Left lung (tissue), 10 donors: Measurements from ENCODE around the gene VWA2. TPM values are rescaled to one million over a fixed set of nuclear protein-coding genes. Genes with fewer than 3 reads are reported as not detected.

Experiments
- ATAC-seq: fragments of 200-7000 bp; cut with Tn5 transposase; one replicate; pipeline ENCODE4 v1.9.1; 2020; ENCODE audit warnings: moderate library complexity
- DNase-seq, 4 donors: peaks; one replicate each; pipeline ENCODE4 v3.0.0-alpha.2; 2013 to 2020
- H3K27ac ChIP-seq, 2 donors: fragments of 200-600 bp; sonication (generic) in 1 of 2; one replicate each; pipeline versions ENCODE4 v1.5.0 to v1.8.0; 2020 to 2021
- H3K27me3 ChIP-seq, 2 donors: fragments of 200-600 bp; sonication (generic) in 1 of 2; one replicate each; pipeline versions ENCODE4 v1.5.0 to v1.8.0; 2020 to 2021
- H3K36me3 ChIP-seq, 2 donors: fragments of 200-600 bp; sonication (generic) in 1 of 2; one replicate each; pipeline versions ENCODE4 v1.5.0 to v1.8.0; 2020 to 2021
- H3K4me1 ChIP-seq, 2 donors: fragments of 200-600 bp; one replicate each; pipeline ENCODE4 v1.8.0; 2021
- H3K4me3 ChIP-seq, 2 donors: fragments of 200-600 bp; sonication (generic) in 1 of 2; one replicate each; pipeline versions ENCODE4 v1.5.0 to v1.8.0; 2020 to 2021; ENCODE audit warnings: mild to moderate bottlenecking in 1 of 2
- H3K9me3 ChIP-seq, 2 donors: fragments of 200-600 bp; sonication (generic) in 1 of 2; one replicate each; pipeline versions ENCODE4 v1.5.0 to v1.8.0; 2020 to 2021
- intact Hi-C, 2 donors: fragments of 100-400 bp; cut with DNase I; formaldehyde crosslinking; loops; one replicate each; pipeline versions ENCODE4 v1.11.2 to v1.14.2; 2022
- polyA plus RNA-seq, 6 donors: library from polyadenylated mRNA; unstranded; fragments of 120-200 nt; gene quantifications; one replicate each; pipeline ENCODE4 v1.2.1, GENCODE V29; 2013; ENCODE audit not compliant: insufficient read length in 6 of 6
- total RNA-seq, 2 donors: library from RNA; stranded (reverse); fragmentation: NEBNext Ultra II Directional; extraction: Animal tissue kit (Norgen Biotek cat#: 25700); gene quantifications; one replicate each; pipeline ENCODE4 v1.2.1, GENCODE V29; 2021
- TF ChIP-seq, protein P1 (sequence below), 2 donors: fragments of 200-600 bp; sonication (generic) in 1 of 2; IDR thresholded peaks; one replicate each; pipeline versions ENCODE4 v1.5.0 to v1.8.0; 2021; ENCODE audit warnings: antibody characterized with exemption in 2 of 2
- donor health status: DM: no; HTN: yes; CAD: no.
- donor health status: DM: no; HTN: no; CAD: no.

Gene VWA2
- total and polyA plus RNA-seq, 8 donors = 9.5 to 31.4 (median 27.6) TPM

GRCh38 chr10:114202812-114203211 is 36.2 kb upstream of the VWA2 start:
- no peak for ATAC-seq
- intact Hi-C loops = no loop called here
- no peaks in the 10 kb centered on the region for H3K4me1 ChIP-seq
- no peaks in the 10 kb centered on the region for H3K36me3 ChIP-seq
- no peaks in the 10 kb centered on the region for H3K27me3 ChIP-seq
- no peak for DNase-seq
- TF ChIP-seq, protein P1, sequence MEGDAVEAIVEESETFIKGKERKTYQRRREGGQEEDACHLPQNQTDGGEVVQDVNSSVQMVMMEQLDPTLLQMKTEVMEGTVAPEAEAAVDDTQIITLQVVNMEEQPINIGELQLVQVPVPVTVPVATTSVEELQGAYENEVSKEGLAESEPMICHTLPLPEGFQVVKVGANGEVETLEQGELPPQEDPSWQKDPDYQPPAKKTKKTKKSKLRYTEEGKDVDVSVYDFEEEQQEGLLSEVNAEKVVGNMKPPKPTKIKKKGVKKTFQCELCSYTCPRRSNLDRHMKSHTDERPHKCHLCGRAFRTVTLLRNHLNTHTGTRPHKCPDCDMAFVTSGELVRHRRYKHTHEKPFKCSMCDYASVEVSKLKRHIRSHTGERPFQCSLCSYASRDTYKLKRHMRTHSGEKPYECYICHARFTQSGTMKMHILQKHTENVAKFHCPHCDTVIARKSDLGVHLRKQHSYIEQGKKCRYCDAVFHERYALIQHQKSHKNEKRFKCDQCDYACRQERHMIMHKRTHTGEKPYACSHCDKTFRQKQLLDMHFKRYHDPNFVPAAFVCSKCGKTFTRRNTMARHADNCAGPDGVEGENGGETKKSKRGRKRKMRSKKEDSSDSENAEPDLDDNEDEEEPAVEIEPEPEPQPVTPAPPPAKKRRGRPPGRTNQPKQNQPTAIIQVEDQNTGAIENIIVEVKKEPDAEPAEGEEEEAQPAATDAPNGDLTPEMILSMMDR (IDR thresholded peaks at IDR 0.05) = no peak
- no peaks in the 10 kb centered on the region for H3K9me3 ChIP-seq
- no peak overlapping the region for H3K4me3 ChIP-seq
- no peak overlapping the region for H3K27ac ChIP-seq

DNA sequence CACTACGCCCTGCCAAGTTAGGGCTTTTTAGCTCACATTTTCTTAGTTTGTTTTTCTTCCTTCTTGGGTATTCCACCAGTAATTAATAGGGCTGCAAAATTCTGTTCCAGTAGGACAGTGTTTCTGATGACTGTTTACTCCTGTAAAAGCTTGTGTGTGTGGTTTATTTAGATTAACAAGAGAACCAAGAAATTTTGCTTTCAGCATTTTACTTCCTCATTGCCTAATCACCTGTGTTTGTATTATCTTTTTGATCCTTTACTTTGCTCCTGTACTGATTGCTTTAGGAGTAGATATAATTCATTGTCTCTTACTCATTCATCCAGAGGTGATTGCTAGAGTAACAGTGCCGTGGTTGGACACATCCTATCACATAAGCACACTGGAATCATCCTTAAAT is 32.2 kb upstream of the VWA2 start:
- Histone ChIP-seq H3K4me3 (no peak overlapping the region), H3K36me3 (no peaks in the 10 kb centered on the region), H3K27ac (no peak overlapping the region), H3K27me3 (no peaks in the 10 kb centered on the region), H3K9me3 (no peaks in the 10 kb centered on the region), H3K4me1 (no peaks in the 10 kb centered on the region)
- ATAC-seq (no peak), DNase-seq (no peak)
- intact Hi-C loops = no loop called here
- TF ChIP-seq, protein P1 (IDR thresholded peaks at IDR 0.05) = no peak

- ATAC-seq (no peak), DNase-seq (no peak)
- Histone ChIP-seq H3K9me3 (no peaks in the 10 kb centered on the region), H3K4me1 (no peaks in the 10 kb centered on the region), H3K36me3 (no peaks in the 10 kb centered on the region), H3K4me3 (no peak overlapping the region), H3K27me3 (no peaks in the 10 kb centered on the region), H3K27ac (no peak overlapping the region)
- intact Hi-C loops = no loop called here
- TF ChIP-seq, protein P1 (IDR thresholded peaks at IDR 0.05) = no peak
Measured at GRCh38 chr10:114207349-114207748, 31.7 kb upstream of the VWA2 start.

- no peak for DNase-seq
- H3K27ac ChIP-seq = no peak overlapping the region
- intact Hi-C loops = no loop called here
- H3K4me1 ChIP-seq = no peaks in the 10 kb centered on the region
- no peak overlapping the region for H3K4me3 ChIP-seq
- H3K27me3 ChIP-seq = no peaks in the 10 kb centered on the region
- peak; percentile 62 for ATAC-seq
- no peaks in the 10 kb centered on the region for H3K9me3 ChIP-seq
- no peaks in the 10 kb centered on the region for H3K36me3 ChIP-seq
- TF ChIP-seq, protein P1 (IDR thresholded peaks at IDR 0.05) = no peak
Measured at GRCh38 chr10:114208351-114208750, 30.7 kb upstream of the VWA2 start.

- no peak for ATAC-seq
- Histone ChIP-seq H3K36me3 (no peaks in the 10 kb centered on the region), H3K27ac (no peak overlapping the region), H3K9me3 (no peaks in the 10 kb centered on the region), H3K27me3 (no peaks in the 10 kb centered on the region), H3K4me3 (no peak overlapping the region), H3K4me1 (no peaks in the 10 kb centered on the region)
- TF ChIP-seq, protein P1 (IDR thresholded peaks at IDR 0.05) = no peak
- intact Hi-C loops = no loop called here
- DNase-seq = no peak
Measured at GRCh38 chr10:114212153-114212552, 26.9 kb upstream of the VWA2 start.
